Prostate gland (tissue), 2 donors: ENCODE measurements around the gene YWHAQ. TPM values are rescaled to one million over a fixed set of nuclear protein-coding genes. Genes with fewer than 3 reads are reported as not detected.
A peak's percentile ranks its signal among the peaks of the same experiment; 100 is the strongest.

Experiments
- DNase-seq: peaks from one replicate; pipeline ENCODE4 v3.0.0-alpha.2; 2019; ENCODE audit warnings: low spot score
- H3K27ac ChIP-seq, 2 donors: fragments of 200-600 bp; sonication (generic); 2 replicates each; pipeline ENCODE4 v1.5.1; 2017 to 2019
- H3K27me3 ChIP-seq: fragments of 200-600 bp; sonication (generic); replicated peaks from 2 replicates; pipeline ENCODE4 v1.5.1; 2019; ENCODE audit not compliant: insufficient read depth
- H3K36me3 ChIP-seq, 2 donors: fragments of 200-600 bp; sonication (generic); 1 replicate in 1 of 2; 2 replicates in 1 of 2; pipeline versions ENCODE4 v1.5.1 to v1.8.1; 2017 to 2019
- H3K4me1 ChIP-seq: fragments of 200-600 bp; sonication (generic); replicated peaks from 2 replicates; pipeline ENCODE4 v1.5.1; 2019
- H3K4me3 ChIP-seq, 2 donors: fragments of 200-600 bp; sonication (generic); 2 replicates each; pipeline ENCODE4 v1.5.1; 2017 to 2019
- H3K9me3 ChIP-seq: fragments of 200-600 bp; sonication (generic); 2 replicates; pipeline ENCODE4 v1.5.1; 2017
- POLR2A ChIP-seq: fragments of 450-650 bp; IDR thresholded peaks from one replicate; pipeline ENCODE4 v1.6.1; 2016; ENCODE audit warnings: antibody characterized with exemption, mild to moderate bottlenecking
- POLR2AphosphoS5 ChIP-seq: sonication (generic); formaldehyde crosslinking; IDR thresholded peaks from one replicate; pipeline ENCODE4 v1.6.1; 2017; ENCODE audit warnings: antibody characterized with exemption
- WGBS: methylation state at CpG from one replicate; pipeline ENCODE4 v1.1.5; 2018; 5-methylcytosine and 5-hydroxymethylcytosine counted together
- intact Hi-C: fragments of 100-400 bp; cut with DNase I; formaldehyde crosslinking; loops from one replicate; pipeline ENCODE4 v1.14.2; 2022
- total RNA-seq, 2 donors: library from RNA; depleted of rRNA; stranded (reverse); fragments of >200 nt; gene quantifications; one replicate each; pipeline ENCODE4 v1.1.0, GENCODE V29; 2016
- TF ChIP-seq, protein P1 (sequence below), 4 experiments: fragments of 200-600 bp in 2 of 4; fragments of 450-650 bp in 2 of 4; sonication (generic) in 2 of 4; IDR thresholded peaks; 1 replicate in 3 of 4; 2 replicates in 1 of 4; pipeline ENCODE4 v1.5.1; 2016 to 2019; ENCODE audit warnings: antibody characterized with exemption in 4 of 4, mild to moderate bottlenecking in 2 of 4, moderate library complexity in 2 of 4

The YWHAQ gene
- total RNA-seq, 2 donors from 2014 or later, result 208 to 248 TPM

GRCh38 chr2:9594366-9595054 lies 36.3 kb downstream of the YWHAQ start:
- Histone ChIP-seq H3K4me1 (no peaks in the 10 kb centered on the region), H3K36me3 (no peaks in the 10 kb centered on the region), H3K27ac (no peak overlapping the region), H3K4me3 (no peak overlapping the region), H3K9me3 (no peaks in the 10 kb centered on the region), H3K27me3 (no peaks in the 10 kb centered on the region)
- WGBS, result 67% methylated on average over 2 of the region's 2 CpGs
- DNase-seq, result no peak
- intact Hi-C loops, result no loop called here
- TF ChIP-seq, protein P1, sequence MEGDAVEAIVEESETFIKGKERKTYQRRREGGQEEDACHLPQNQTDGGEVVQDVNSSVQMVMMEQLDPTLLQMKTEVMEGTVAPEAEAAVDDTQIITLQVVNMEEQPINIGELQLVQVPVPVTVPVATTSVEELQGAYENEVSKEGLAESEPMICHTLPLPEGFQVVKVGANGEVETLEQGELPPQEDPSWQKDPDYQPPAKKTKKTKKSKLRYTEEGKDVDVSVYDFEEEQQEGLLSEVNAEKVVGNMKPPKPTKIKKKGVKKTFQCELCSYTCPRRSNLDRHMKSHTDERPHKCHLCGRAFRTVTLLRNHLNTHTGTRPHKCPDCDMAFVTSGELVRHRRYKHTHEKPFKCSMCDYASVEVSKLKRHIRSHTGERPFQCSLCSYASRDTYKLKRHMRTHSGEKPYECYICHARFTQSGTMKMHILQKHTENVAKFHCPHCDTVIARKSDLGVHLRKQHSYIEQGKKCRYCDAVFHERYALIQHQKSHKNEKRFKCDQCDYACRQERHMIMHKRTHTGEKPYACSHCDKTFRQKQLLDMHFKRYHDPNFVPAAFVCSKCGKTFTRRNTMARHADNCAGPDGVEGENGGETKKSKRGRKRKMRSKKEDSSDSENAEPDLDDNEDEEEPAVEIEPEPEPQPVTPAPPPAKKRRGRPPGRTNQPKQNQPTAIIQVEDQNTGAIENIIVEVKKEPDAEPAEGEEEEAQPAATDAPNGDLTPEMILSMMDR (IDR thresholded peaks at IDR 0.05), result no peak
- TF ChIP-seq POLR2AphosphoS5, result no peak
- no peak for TF ChIP-seq POLR2A

- WGBS, result 86% methylated on average over 4 of the region's 4 CpGs
- no peaks in the 10 kb centered on the region for H3K9me3 ChIP-seq
- no peak for TF ChIP-seq POLR2AphosphoS5
- no peak for TF ChIP-seq POLR2A
- intact Hi-C loops, result no loop called here
- H3K27me3 ChIP-seq, result no peaks in the 10 kb centered on the region
- no peaks in the 10 kb centered on the region for H3K4me1 ChIP-seq
- no peak overlapping the region for H3K27ac ChIP-seq
- DNase-seq, result no peak
- no peaks in the 10 kb centered on the region for H3K36me3 ChIP-seq
- no peak overlapping the region for H3K4me3 ChIP-seq
Observed at GRCh38 chr2:9593925-9594324, 36.9 kb downstream of the YWHAQ start.

DNA sequence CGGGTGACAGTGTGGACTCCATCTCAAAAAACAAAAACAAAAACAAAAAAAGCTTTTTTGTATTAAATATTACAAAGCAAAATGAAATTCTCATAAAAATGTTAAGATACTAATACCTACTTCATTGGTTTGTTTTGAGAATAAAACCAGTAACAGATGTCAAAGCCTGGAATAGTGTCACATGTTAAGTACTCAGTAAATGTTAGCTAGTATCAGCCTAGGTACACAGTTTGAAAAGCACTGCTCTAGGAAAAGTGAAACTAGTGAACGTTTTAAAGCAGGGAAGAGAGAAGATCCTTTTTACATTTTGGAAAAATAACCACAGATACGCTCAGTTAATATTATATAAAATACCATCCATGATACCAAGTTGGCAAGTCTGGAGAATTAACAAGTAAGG lies 38.1 kb downstream of the YWHAQ start:
- intact Hi-C loops, result no loop called here
- Histone ChIP-seq H3K27me3 (no peaks in the 10 kb centered on the region), H3K4me3 (no peak overlapping the region), H3K9me3 (no peaks in the 10 kb centered on the region), H3K27ac (no peak overlapping the region), H3K36me3 (no peaks in the 10 kb centered on the region), H3K4me1 (no peaks in the 10 kb centered on the region)
- DNase-seq, result no peak
- 68% methylated on average over 3 of the region's 3 CpGs for WGBS
- no peak for TF ChIP-seq POLR2A
- peak; percentile 26 for TF ChIP-seq POLR2AphosphoS5
- TF ChIP-seq, protein P1 (IDR thresholded peaks at IDR 0.05), result no peak

DNA sequence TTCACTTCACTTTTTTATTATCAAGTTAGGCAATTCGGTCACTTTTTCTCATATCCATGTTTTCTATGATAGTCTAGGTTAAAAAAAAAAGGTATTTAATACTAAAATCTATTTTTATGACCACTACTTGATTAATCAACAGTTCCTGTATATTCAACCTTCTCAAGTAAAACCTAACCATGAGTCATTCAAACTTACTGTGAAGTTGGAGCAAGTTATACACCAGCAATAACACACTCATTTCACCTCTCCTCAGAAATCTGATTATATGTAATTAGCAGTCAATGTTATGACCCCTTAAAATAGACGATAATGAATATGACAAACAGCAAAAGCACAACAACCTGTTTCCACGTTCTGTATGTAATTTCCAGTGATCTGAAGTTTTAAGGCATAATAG lies 40.2 kb downstream of the YWHAQ start:
- DNase-seq, result no peak

GRCh38 chr2:9586465-9586864 lies 44.3 kb downstream of the YWHAQ start:
- no peaks in the 10 kb centered on the region for H3K4me1 ChIP-seq
- WGBS, result 74% methylated on average over 3 of the region's 3 CpGs
- H3K27me3 ChIP-seq, result no peaks in the 10 kb centered on the region
- no peak overlapping the region for H3K27ac ChIP-seq
- no peaks in the 10 kb centered on the region for H3K9me3 ChIP-seq
- intact Hi-C loops, result no loop called here
- no peak overlapping the region for H3K4me3 ChIP-seq
- no peaks in the 10 kb centered on the region for H3K36me3 ChIP-seq
- no peak for DNase-seq
- TF ChIP-seq, protein P1 (IDR thresholded peaks at IDR 0.05), result no peak
- TF ChIP-seq POLR2AphosphoS5 (no peak), POLR2A (no peak)

More for the DNA sequence above, 40.2 kb downstream of the YWHAQ start:
- WGBS, result 85% methylated on average over 3 of the region's 3 CpGs
- H3K4me1 ChIP-seq, result no peaks in the 10 kb centered on the region
- H3K27me3 ChIP-seq, result no peaks in the 10 kb centered on the region
- no peak overlapping the region for H3K4me3 ChIP-seq
- intact Hi-C loops, result no loop called here
- TF ChIP-seq, protein P1 (IDR thresholded peaks at IDR 0.05), result no peak
- TF ChIP-seq POLR2AphosphoS5, result no peak
- no peak for TF ChIP-seq POLR2A
- no peaks in the 10 kb centered on the region for H3K36me3 ChIP-seq
- H3K27ac ChIP-seq, result no peak overlapping the region
- no peaks in the 10 kb centered on the region for H3K9me3 ChIP-seq
